GM21717 (cell line): ENCODE data around the gene TNRC6A.
"Not testable (repeated sequence)": the region's sequence is repeated elsewhere in the genome, so short reads cannot be mapped to it uniquely, and the experiment has no call there.

Source experiments
- ATAC-seq: cut with Tn5 transposase; IDR thresholded peaks from one replicate; pipeline ENCODE4 v1.9.1; 2021; ENCODE audit warnings: mild to moderate bottlenecking, moderate library complexity; ENCODE audit not compliant: unreplicated experiment

TNRC6A gene

GRCh38 chr16:24723663-24724062 lies 5.8 kb upstream of the TNRC6A start:
- no peak for ATAC-seq

GRCh38 chr16:24728011-24728410 lies 1.4 kb upstream of the TNRC6A start:
- no peak for ATAC-seq

- ATAC-seq, result no peak
Observed at GRCh38 chr16:24728891-24729242, 584 bp upstream of the TNRC6A start.

GRCh38 chr16:24729951-24730815 lies 732 bp downstream of the TNRC6A start:
- ATAC-seq, result peak; percentile 18

- no peak for ATAC-seq
Observed at GRCh38 chr16:24730914-24731313, 1.5 kb downstream of the TNRC6A start.

GRCh38 chr16:24731722-24732419 lies 2.4 kb downstream of the TNRC6A start:
- ATAC-seq, result no peak

GRCh38 chr16:24734382-24734781 lies 4.9 kb downstream of the TNRC6A start:
- ATAC-seq, result no peak

GRCh38 chr16:24736758-24737157 lies 7.3 kb downstream of the TNRC6A start:
- ATAC-seq, result no peak

- no peak for ATAC-seq
Observed at GRCh38 chr16:24737391-24737871, 8.0 kb downstream of the TNRC6A start.

GRCh38 chr16:24737916-24738594 lies 8.6 kb downstream of the TNRC6A start:
- no peak for ATAC-seq

- no peak for ATAC-seq
Observed at GRCh38 chr16:24738895-24739294, 9.4 kb downstream of the TNRC6A start.

- no peak for ATAC-seq
Observed at GRCh38 chr16:24741862-24742261, 12.4 kb downstream of the TNRC6A start.

- ATAC-seq, result not testable (repeated sequence)
Observed at GRCh38 chr16:24742610-24743009, 13.2 kb downstream of the TNRC6A start.

GRCh38 chr16:24745391-24745790 lies 15.9 kb downstream of the TNRC6A start:
- ATAC-seq, result no peak

- no peak for ATAC-seq
Observed at GRCh38 chr16:24745791-24746190, 16.3 kb downstream of the TNRC6A start.

- ATAC-seq, result no peak
Observed at GRCh38 chr16:24747441-24747840, 18.0 kb downstream of the TNRC6A start.

GRCh38 chr16:24748242-24748641 lies 18.8 kb downstream of the TNRC6A start:
- no peak for ATAC-seq

- no peak for ATAC-seq
Observed at GRCh38 chr16:24749310-24749709, 19.9 kb downstream of the TNRC6A start.

- ATAC-seq, result not testable (repeated sequence)
Observed at GRCh38 chr16:24749872-24750271, 20.4 kb downstream of the TNRC6A start.

GRCh38 chr16:24753000-24753399 lies 23.5 kb downstream of the TNRC6A start:
- ATAC-seq, result no peak

- ATAC-seq, result no peak
Observed at GRCh38 chr16:24753437-24753836, 24.0 kb downstream of the TNRC6A start.

- ATAC-seq, result no peak
Observed at GRCh38 chr16:24754543-24754942, 25.1 kb downstream of the TNRC6A start.
